Right renal pelvis (tissue), 4 donors: ENCODE data around the gene KLHL36. TPM values are rescaled to one million over a fixed set of nuclear protein-coding genes. Genes with fewer than 3 reads are reported as not detected.

Source experiments
- DNase-seq, 4 donors: peaks; one replicate each; pipeline ENCODE4 v3.0.0-alpha.2; 2013; ENCODE audit warnings: low read depth in 4 of 4, low spot score in 3 of 4, missing footprints in 1 of 4
- polyA plus RNA-seq, 4 donors: library from polyadenylated mRNA; unstranded; fragments of 120-200 nt; gene quantifications; one replicate each; pipeline ENCODE4 v1.2.1, GENCODE V29; 2013; ENCODE audit not compliant: insufficient read length in 4 of 4

The KLHL36 gene
- polyA plus RNA-seq = 10 to 100 TPM; 24.3 to 27.2 (median 26.4) TPM

- no peak for DNase-seq
Observed at GRCh38 chr16:84647828-84648594, at the start of gene KLHL36. TSS of gene KLHL36 (plus strand) at chr16:84648511. CDS start at chr16:84650868, 2,357 bp downstream.

GRCh38 chr16:84599521-84600202, 48.6 kb upstream of the KLHL36 start:
- DNase-seq = no peak

DNA sequence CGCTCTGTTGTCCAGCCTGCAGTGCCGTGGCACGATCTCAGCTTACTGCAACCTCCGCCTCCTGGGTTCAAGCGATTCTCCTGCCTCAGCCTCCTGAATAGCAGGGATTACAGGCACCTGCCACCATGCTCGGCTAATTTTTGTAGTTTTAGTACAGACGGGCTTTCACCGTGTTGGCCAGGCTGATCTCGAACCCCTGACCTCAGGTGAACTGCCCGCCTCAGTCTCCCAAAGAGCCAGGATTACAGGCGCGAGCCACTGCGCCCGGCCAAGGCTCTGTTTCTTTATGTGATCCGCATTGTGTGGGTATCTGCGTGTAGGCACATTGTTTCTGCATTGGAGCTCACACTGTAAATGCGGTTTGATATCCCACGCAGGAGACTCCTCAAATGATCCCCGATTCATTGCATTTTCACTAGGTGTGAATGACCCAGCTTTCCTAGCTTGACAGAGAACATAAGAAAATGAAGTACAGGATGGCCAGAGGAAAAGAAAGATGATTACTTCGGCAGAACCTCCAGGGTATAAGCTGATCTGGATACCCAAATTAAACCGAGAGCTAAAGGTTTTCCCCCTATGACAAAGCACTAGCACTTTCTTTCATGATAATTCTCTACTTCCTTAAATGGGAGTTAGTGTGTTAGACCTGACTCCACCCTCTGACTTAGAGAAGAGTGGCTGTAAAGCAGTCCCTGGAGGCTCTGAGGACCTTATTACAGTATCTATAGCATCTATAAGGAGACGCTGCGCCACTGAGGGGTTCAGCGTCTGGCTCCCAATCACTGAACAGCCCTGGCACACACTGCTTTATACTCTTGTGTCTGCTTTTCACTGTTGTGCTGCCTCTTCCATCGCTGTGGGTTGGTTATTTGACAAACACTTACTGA, 47.7 kb upstream of the KLHL36 start:
- no peak for DNase-seq

DNA sequence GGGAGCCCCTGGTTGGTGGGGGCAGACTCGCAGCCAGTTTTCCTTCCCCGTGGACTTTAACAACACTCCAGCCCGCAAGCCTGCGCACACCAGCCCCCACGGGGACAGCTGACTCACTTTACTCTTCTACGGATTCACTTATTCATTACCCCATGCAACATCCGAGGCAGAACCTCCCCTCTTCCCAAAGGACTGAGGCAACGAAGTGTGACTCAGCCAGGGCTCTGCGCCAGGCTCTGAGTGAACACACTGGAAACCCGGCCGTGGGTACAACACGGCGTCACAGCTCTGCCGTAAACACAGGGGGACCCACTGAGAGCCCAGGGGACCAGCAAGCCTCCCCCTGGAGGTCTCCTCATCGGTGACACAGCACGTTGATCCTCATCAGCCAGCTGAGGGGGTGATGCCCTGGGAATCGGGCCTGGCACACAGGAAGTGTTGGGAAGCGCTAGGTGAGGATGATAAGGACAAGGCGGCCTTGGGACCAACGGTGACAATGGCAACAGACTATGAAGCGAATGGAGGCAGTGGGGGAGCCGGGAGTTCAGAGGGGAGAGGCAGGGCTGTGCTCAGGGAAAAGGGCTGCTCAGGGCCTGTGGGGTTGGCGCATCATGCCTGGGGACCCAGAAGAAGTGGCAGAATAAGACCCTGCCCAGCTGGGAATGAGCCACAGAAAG, 45.0 kb upstream of the KLHL36 start:
- no peak for DNase-seq

GRCh38 chr16:84603940-84604339, 44.4 kb upstream of the KLHL36 start:
- DNase-seq = no peak

GRCh38 chr16:84604477-84605013, 43.8 kb upstream of the KLHL36 start:
- DNase-seq = no peak

DNA sequence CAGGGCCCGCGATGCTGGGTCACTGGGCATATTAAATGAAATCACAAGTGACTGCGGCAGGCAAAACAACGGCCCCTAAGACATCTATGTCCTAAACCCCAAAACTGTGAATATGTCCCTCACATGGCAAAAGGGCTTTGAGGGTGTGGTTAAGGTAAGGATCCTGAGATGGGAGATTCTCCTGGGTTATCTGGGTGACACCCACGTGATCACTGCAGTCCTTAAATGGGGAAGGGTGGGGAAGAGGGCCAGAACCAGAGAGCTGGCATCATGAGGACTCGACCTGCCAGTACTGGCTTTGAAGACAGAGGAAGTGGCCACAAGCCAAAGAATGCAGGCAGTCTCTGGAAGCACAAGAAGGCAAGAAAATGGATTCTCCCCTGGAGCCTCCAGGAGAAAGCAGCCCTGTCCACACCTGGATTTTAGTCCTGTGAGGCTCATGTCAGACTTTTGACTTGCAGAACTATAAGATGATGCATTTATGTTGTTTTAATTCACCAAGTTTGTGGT, 42.9 kb upstream of the KLHL36 start:
- DNase-seq = no peak

GRCh38 chr16:84606081-84606875, 42.0 kb upstream of the KLHL36 start:
- no peak for DNase-seq

DNA sequence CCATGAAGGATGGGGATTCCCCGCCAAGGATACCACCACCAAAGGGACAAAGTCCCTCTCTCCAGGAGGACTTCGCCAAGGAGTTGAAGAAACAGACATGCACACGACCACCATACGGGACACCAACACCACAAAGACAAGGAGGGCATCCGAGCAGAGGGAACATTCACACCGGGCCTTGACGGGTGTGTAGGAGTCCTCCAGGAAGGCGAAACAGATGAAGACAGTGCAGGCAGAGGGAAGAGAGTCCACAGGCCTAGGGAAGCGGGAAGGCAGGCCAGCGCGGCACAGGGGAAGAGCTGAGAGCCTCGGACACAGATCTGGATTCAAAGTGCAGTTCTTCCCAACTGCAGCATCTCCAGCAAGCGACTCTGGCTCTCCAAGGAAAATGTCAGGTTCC, 41.2 kb upstream of the KLHL36 start:
- no peak for DNase-seq

DNA sequence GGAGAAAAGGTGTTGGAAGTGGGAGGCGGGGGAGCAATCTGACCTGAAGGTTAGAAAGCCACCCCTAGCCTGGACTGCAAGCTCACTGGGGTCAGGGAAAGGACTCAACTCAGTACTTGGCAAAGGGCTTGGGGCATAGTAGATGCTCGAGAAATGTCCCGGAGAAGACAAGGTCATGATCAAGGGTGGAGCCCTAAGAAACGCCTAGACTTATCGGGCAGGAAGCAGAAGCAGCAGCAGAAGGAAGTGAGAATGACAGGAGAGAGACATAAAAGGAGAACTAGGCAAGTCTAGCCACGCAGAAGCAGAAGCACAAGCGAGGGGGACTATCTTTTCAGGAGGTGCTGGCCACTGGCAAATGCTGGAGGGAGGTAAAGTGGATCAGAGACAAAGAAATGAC, 40.6 kb upstream of the KLHL36 start:
- DNase-seq = no peak

DNA sequence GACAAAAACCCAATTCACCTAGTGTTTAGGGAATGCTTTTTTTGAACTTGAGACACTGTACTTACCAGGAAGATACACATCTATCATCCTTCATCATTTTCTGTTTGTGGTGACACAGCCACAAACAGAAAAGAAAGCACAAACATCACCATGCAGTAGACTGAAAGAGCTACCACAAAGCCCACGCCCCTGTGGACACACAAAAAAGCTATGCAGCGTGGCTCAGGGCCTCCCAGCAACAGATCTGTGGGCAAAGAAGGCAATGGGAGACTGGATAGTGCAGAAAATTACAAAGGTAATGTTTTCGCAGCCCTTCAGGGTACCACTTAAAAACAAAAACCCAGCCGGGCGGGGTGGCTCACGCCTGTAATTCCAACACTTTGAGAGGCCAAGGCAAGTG, 40.0 kb upstream of the KLHL36 start:
- DNase-seq = no peak

DNA sequence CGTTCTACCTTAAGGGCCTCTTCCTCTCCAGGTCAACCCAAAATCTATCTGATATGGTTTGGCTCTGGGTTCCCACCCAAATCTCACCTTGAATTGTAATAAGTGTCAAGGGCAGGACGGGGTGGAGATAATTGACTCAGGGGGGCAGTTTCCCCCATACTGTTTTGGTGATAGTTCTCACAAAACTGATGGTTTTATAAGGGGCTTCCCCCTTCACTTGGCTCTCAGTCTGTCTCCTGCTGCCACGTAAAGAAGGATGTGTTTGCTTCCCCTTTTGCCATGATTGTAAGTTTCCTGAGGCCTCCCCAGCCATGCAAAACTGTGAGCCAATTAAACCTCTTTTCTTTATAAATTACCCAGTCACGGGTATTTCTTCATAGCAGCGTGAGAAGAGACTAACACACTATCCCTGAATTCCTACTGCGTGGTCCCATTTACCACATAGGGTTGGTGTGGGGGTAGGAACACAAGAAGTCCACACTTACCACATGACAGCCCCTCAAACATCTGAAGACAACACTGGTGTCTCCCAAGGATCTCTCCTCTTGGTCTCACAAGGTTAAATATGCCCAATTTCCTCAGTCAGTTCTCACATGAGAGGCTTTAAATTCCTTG, 38.6 kb upstream of the KLHL36 start:
- no peak for DNase-seq

- DNase-seq = no peak
Observed at GRCh38 chr16:84610376-84610775, 37.9 kb upstream of the KLHL36 start.

DNA sequence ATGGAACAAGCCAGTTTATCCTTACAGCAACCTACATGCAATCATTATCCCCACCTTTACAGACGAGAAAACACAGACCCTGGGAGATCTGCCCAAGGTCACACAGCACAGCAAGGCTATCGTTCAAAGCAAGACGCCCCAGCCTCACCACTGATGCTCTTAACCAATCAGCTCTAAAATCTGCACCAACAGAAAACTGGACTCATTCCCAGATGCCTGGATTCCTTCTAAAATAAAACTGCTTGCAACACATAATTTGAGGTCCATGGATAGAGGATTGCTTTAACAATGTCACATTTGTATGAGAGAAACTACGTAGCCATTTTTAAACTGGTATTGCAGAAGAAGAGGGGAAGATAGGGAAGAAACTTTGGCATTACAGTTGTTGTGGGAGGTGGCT, 37.3 kb upstream of the KLHL36 start:
- no peak for DNase-seq

DNA sequence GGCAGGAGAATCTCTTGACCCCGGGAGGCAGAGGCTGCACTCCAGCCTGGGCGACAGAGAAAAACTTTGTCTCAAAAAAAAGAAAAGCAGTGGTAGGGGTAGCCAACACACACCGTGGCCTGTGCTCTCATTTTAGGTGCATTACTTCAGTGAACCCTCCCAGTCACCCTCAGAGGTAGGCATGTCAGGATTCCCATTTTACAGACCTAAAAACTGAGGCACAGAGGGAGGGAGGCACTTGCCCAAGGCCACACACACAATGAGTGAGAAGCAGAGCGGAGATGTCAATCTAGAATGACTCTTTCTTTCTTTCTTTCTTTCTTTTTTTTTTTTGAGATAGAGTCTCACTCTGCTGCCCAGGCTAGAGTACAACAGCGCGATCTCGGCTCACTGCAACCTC, 35.6 kb upstream of the KLHL36 start:
- DNase-seq = no peak

GRCh38 chr16:84613408-84614072, 34.8 kb upstream of the KLHL36 start:
- DNase-seq = no peak

DNA sequence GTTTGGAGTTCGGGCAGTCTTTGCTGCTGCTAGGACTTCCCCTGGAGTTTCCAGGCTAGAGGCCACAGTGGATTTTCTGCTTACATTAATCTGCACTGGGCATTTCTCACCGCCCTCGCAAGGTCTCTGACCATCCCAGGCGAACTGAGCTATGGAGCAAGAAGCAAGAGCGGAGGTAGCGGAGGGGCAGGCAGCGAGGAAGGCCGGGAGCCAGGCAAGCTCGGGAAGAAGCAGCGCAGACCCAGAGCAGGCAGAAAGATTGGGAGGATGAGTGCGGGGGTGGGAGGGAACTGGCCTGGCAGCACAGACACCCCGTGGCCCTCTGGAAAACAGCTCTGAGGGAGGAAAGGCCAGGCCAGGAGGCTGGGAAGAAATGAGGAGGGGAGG, 34.2 kb upstream of the KLHL36 start:
- no peak for DNase-seq

DNA sequence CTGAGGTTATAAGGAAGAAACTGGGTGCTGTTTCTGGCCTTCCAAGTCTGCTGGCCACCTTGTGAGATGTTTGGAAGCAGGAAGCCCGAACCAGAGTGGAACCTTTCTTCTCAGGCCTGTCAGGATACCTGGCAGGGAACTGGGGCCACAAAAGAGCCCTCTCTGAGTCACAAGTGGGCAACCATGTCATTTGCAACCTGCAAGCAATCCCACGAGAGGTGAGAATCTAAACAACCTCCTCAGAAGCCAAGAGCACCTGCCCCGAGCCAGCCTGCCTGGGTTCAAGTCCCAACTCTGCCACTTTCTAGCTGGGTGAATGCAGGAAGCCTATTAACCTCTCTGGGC, 33.7 kb upstream of the KLHL36 start:
- DNase-seq = no peak
